Caco-2 (cell line): ENCODE measurements around the gene SNAPC4. TPM values are rescaled to one million over a fixed set of nuclear protein-coding genes. Genes with fewer than 3 reads are reported as not detected.

Experiments
- BruUV-seq: library from RNA; stranded (reverse); fragments of 400-500 nt; replicated peaks from 2 replicates; lab custom pipeline; 2021; lab: Mats Ljungman, UMichigan
- CTCF ChIA-PET: fragments of 300-600 bp; sonication (Branson Sonifier 250); formaldehyde crosslinking; loops from one replicate; lab custom pipeline; 2022; ENCODE audit warnings: antibody characterized with exemption; lab: Charles Lee
- POLR2A ChIA-PET: fragments of 300-600 bp; sonication (Branson Sonifier 250); formaldehyde crosslinking; loops from one replicate; lab custom pipeline; 2022; ENCODE audit warnings: antibody characterized with exemption; lab: Charles Lee
- DNase-seq, 2 experiments: peaks; one replicate each; pipeline versions ENCODE4 v3.0.0 to v3.0.0-alpha.2; 2020 to 2022
- H3K27me3 ChIP-seq: replicated peaks from 2 replicates; pipeline ENCODE4 v1.6.0; 2011; ENCODE audit warnings: low read length; ENCODE audit not compliant: control insufficient read depth, insufficient read depth
- H3K36me3 ChIP-seq: 2 replicates; pipeline ENCODE4 v1.5.1; 2011; ENCODE audit warnings: low read length; ENCODE audit not compliant: control insufficient read depth, insufficient read depth
- H3K4me1 ChIP-seq: fragments of 250-450 bp; sonication (Bioruptor Pico); 2 replicates; pipeline ENCODE4 v1.5.1; 2020; ENCODE audit warnings: mild to moderate bottlenecking
- H3K4me3 ChIP-seq: 2 replicates; pipeline ENCODE4 v1.5.1; 2011; ENCODE audit warnings: low read depth, mild to moderate bottlenecking, control low read depth, low read length
- H3K9me3 ChIP-seq: fragments of 250-450 bp; sonication (Bioruptor Pico); 2 replicates; pipeline ENCODE4 v1.5.1; 2020; ENCODE audit warnings: mild to moderate bottlenecking, moderate library complexity
- H3K27ac Mint-ChIP-seq: one replicate; pipeline ENCODE4 v1.8.0; 2022; ENCODE audit warnings: mixed read lengths; ENCODE audit not compliant: unreplicated experiment
- H3K27me3 Mint-ChIP-seq: one replicate; pipeline ENCODE4 v1.8.0; 2022; ENCODE audit warnings: mixed read lengths; ENCODE audit not compliant: insufficient read depth, unreplicated experiment
- H3K36me3 Mint-ChIP-seq: one replicate; pipeline ENCODE4 v1.8.0; 2022; ENCODE audit warnings: mild to moderate bottlenecking, mixed read lengths; ENCODE audit not compliant: insufficient read depth, unreplicated experiment
- H3K4me1 Mint-ChIP-seq: one replicate; pipeline ENCODE4 v1.8.0; 2022; ENCODE audit warnings: low read depth, mixed read lengths; ENCODE audit not compliant: unreplicated experiment
- H3K4me3 Mint-ChIP-seq: one replicate; pipeline ENCODE4 v1.8.0; 2022; ENCODE audit warnings: mild to moderate bottlenecking, moderate library complexity, mixed read lengths; ENCODE audit not compliant: unreplicated experiment
- H3K9me3 Mint-ChIP-seq: one replicate; pipeline ENCODE4 v1.8.0; 2022; ENCODE audit warnings: mixed read lengths; ENCODE audit not compliant: unreplicated experiment
- CTCF ChIP-seq, 2 experiments: fragments of 200-600 bp in 1 of 2; IDR thresholded peaks; 1 replicate in 1 of 2; 2 replicates in 1 of 2; pipeline versions ENCODE4 v1.5.1 to v1.8.0; 2011 to 2022; ENCODE audit warnings: antibody characterized with exemption in 1 of 2, control low read depth in 1 of 2, inconsistent platforms in 1 of 2, low read depth in 1 of 2, low read length in 1 of 2, mild to moderate bottlenecking in 1 of 2, moderate library complexity in 1 of 2; ENCODE audit not compliant: insufficient read depth in 1 of 2, severe bottlenecking in 1 of 2, unreplicated experiment in 1 of 2
- intact Hi-C: fragments of 100-400 bp; cut with micrococcal nuclease; formaldehyde crosslinking; loops from one replicate; pipeline ENCODE4 v1.10.0; 2022; ENCODE audit not compliant: unreplicated experiment
- total RNA-seq: library from RNA; stranded (reverse); gene quantifications from 2 replicates; pipeline ENCODE4 v1.2.3, GENCODE V29; 2022

The SNAPC4 gene
- total RNA-seq, 1 experiment from 2014 or later: 15.3 TPM

DNA sequence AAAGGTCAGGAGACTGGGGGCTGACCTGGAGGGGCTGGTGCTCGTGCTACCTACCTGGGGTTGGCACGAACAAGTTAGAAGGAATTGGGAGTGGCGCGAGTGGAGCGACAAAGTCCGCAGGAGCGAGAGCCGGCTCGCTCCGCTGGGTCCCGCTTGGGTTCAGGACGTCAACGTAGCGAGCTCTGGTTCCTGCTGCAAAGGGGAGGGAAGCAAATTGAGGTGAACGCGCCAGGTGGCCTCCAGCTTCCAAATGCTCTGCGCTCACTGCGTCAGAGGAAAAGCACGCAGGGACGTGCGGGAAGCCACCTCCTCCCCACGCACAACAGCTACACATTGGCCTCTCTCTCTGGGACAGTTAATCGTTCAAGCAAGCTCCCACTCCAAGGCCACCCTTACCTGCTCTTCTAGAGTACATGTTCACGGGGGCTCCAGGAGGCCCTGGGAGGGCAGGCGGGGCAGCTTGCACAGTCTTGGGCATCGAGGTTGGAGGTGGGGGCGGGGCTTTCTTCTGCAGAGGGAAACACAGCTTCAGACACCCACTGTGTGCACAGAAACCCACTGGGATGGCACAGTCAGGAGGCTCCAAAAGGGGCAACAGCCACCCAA, 47.3 kb upstream of the SNAPC4 start:
- no peaks in the 10 kb centered on the region for H3K9me3 Mint-ChIP-seq
- no peak overlapping the region for H3K4me3 Mint-ChIP-seq
- POLR2A ChIA-PET: no interaction called here
- no peaks in the 10 kb centered on the region for H3K27me3 ChIP-seq
- H3K9me3 ChIP-seq: no peaks in the 10 kb centered on the region
- intact Hi-C loops: no loop called here
- H3K36me3 ChIP-seq: peaks cover 3% of the 10 kb centered on the region; the same call in 1 of the 2 replicates
- peaks cover 99% of the 10 kb centered on the region for H3K36me3 Mint-ChIP-seq
- CTCF ChIA-PET: interaction anchor here (0.5 kb wide), 1 partner anchor 20 kb away, joined by 3 read pairs; no protein-coding TSS in a partner anchor
- H3K4me3 ChIP-seq: no peak overlapping the region
- H3K27me3 Mint-ChIP-seq: no peaks in the 10 kb centered on the region
- no peaks in the 10 kb centered on the region for H3K4me1 ChIP-seq
- no peak for DNase-seq
- TF ChIP-seq CTCF (IDR thresholded peaks at IDR 0.05; ENCODE audit: insufficient read depth in 1 of 2, low read depth in 1 of 2, low read length in 1 of 2, severe bottlenecking in 1 of 2, unreplicated experiment in 1 of 2): no peak
- no peaks in the 10 kb centered on the region for H3K4me1 Mint-ChIP-seq
- H3K27ac Mint-ChIP-seq: no peak overlapping the region
- BruUV-seq: no TSS peak

- no peak for DNase-seq
- Mint-ChIP-seq H3K27me3 (no peaks in the 10 kb centered on the region), H3K4me3 (no peak overlapping the region), H3K36me3 (peaks cover 97% of the 10 kb centered on the region), H3K4me1 (no peaks in the 10 kb centered on the region), H3K9me3 (no peaks in the 10 kb centered on the region), H3K27ac (no peak overlapping the region)
- H3K4me1 ChIP-seq: no peaks in the 10 kb centered on the region
- CTCF ChIA-PET: no interaction called here
- H3K9me3 ChIP-seq: no peaks in the 10 kb centered on the region
- POLR2A ChIA-PET: no interaction called here
- intact Hi-C loops: no loop called here
- no peak for TF ChIP-seq CTCF (IDR thresholded peaks at IDR 0.05; ENCODE audit: insufficient read depth in 1 of 2, low read depth in 1 of 2, low read length in 1 of 2, severe bottlenecking in 1 of 2, unreplicated experiment in 1 of 2)
- peaks cover 2% of the 10 kb centered on the region; the same call in 1 of the 2 replicates for H3K36me3 ChIP-seq
- BruUV-seq: no TSS peak
- H3K27me3 ChIP-seq: no peaks in the 10 kb centered on the region
- no peak overlapping the region for H3K4me3 ChIP-seq
Observed at GRCh38 chr9:136445799-136446198, 45.8 kb upstream of the SNAPC4 start.

GRCh38 chr9:136444102-136444501, 44.1 kb upstream of the SNAPC4 start:
- peaks cover 86% of the 10 kb centered on the region for H3K36me3 Mint-ChIP-seq

More at GRCh38 chr9:136444102-136444501, 44.1 kb upstream of the SNAPC4 start:
- TF ChIP-seq CTCF (IDR thresholded peaks at IDR 0.05; ENCODE audit: insufficient read depth in 1 of 2, low read depth in 1 of 2, low read length in 1 of 2, severe bottlenecking in 1 of 2, unreplicated experiment in 1 of 2): no peak
- H3K4me1 Mint-ChIP-seq: no peaks in the 10 kb centered on the region
- no peaks in the 10 kb centered on the region for H3K9me3 ChIP-seq
- ChIA-PET POLR2A (no interaction called here), CTCF (interaction anchor here (0.6 kb wide), 1 partner anchor 86 kb away, joined by 3 read pairs; no protein-coding TSS in a partner anchor)
- H3K4me3 Mint-ChIP-seq: no peak overlapping the region
- H3K36me3 ChIP-seq: peaks cover 1% of the 10 kb centered on the region; the same call in 1 of the 2 replicates
- H3K4me3 ChIP-seq: no peak overlapping the region
- DNase-seq: no peak
- H3K27ac Mint-ChIP-seq: no peak overlapping the region
- no peaks in the 10 kb centered on the region for H3K27me3 Mint-ChIP-seq
- no peaks in the 10 kb centered on the region; the same call in 1 of the 2 replicates for H3K4me1 ChIP-seq
- BruUV-seq: no TSS peak
- intact Hi-C loops: no loop called here
- H3K9me3 Mint-ChIP-seq: no peaks in the 10 kb centered on the region
- H3K27me3 ChIP-seq: no peaks in the 10 kb centered on the region
